BLaER1 (cell line): ENCODE measurements around the gene EPHA10.
"Not testable (repeated sequence)": the region's sequence is repeated elsewhere in the genome, so short reads cannot be mapped to it uniquely, and the experiment has no call there.

Source experiments
- H3K27ac ChIP-seq: shearing (Covaris generic); formaldehyde crosslinking; 2 replicates; pipeline ENCODE4 v1.8.1; 2022
- H3K27me3 ChIP-seq: shearing (Covaris generic); formaldehyde crosslinking; 2 replicates; pipeline ENCODE4 v1.8.1; 2022
- H3K36me3 ChIP-seq: shearing (Covaris generic); formaldehyde crosslinking; 2 replicates; pipeline ENCODE4 v1.8.1; 2022
- H3K4me1 ChIP-seq: shearing (Covaris generic); formaldehyde crosslinking; 2 replicates; pipeline ENCODE4 v1.8.1; 2022
- H3K4me2 ChIP-seq: shearing (Covaris generic); formaldehyde crosslinking; 2 replicates; pipeline ENCODE4 v1.8.1; 2022
- H3K4me3 ChIP-seq: shearing (Covaris generic); formaldehyde crosslinking; 2 replicates; pipeline ENCODE4 v1.8.1; 2022
- H3K9ac ChIP-seq: shearing (Covaris generic); formaldehyde crosslinking; 2 replicates; pipeline ENCODE4 v1.8.1; 2022
- H3K9me3 ChIP-seq: shearing (Covaris generic); formaldehyde crosslinking; 2 replicates; pipeline ENCODE4 v1.8.1; 2022
- H4K20me1 ChIP-seq: shearing (Covaris generic); formaldehyde crosslinking; 2 replicates; pipeline ENCODE4 v1.8.1; 2022
- Cebpa-rat ChIP-seq: shearing (Covaris generic); IDR thresholded peaks from 2 replicates; pipeline ENCODE4 v1.8.1; 2022

Gene EPHA10

DNA sequence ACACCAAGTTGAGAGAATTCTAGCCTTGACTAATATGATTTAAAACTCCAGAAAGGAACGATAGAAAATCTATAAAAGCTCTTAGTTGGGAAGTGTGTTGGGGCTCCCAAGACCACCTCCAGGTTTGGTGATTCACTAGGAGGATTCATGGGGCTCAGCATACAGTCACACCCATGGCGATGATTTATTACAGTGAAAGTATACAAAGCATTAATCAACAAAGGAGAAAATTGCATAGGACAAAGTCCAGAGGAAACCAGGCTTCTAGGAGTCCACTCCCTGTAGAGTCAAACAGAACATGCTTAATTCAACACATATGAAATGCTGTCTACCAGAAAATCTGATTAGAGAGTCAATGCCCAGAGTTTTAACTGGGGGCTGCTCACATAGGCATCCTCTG, 67.8 kb downstream of the EPHA10 start:
- H4K20me1 ChIP-seq, result peaks cover 18% of the 10 kb centered on the region; the same call in 1 of the 2 replicates
- peaks cover 16% of the 10 kb centered on the region for H3K4me1 ChIP-seq
- H3K27me3 ChIP-seq, result no peaks in the 10 kb centered on the region
- no peak overlapping the region for H3K4me3 ChIP-seq
- H3K27ac ChIP-seq, result no peak overlapping the region
- H3K9me3 ChIP-seq, result no peaks in the 10 kb centered on the region
- no peak overlapping the region for H3K4me2 ChIP-seq
- TF ChIP-seq Cebpa-rat, result no peak
- peaks cover 84% of the 10 kb centered on the region for H3K36me3 ChIP-seq
- H3K9ac ChIP-seq, result peak overlapping the region; percentile 40; the same call in 1 of the 2 replicates

DNA sequence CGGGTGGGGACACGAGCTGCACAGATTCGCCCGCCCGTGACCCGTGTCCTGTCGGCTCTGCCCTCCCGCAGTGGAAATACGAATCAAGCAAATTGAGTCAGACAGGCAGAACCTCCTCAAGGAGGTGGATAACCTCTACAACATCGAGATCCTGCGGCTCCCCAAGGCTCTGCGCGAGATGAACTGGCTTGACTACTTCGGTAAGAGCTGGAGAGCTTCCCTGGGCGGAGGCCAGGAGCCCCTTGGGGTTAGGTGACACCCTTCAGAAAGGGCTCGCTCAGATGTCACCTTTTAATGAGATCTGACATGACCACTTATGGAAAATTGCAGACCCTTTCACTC, 72.1 kb downstream of the EPHA10 start:
- no peaks in the 10 kb centered on the region for H3K27me3 ChIP-seq
- H3K27ac ChIP-seq, result peak overlapping the region; percentile 88
- peak overlapping the region; percentile 90 for H3K4me3 ChIP-seq
- peaks cover 18% of the 10 kb centered on the region for H4K20me1 ChIP-seq
- H3K9ac ChIP-seq, result peak overlapping the region; percentile 88
- H3K9me3 ChIP-seq, result no peaks in the 10 kb centered on the region
- TF ChIP-seq Cebpa-rat, result no peak
- peak overlapping the region; percentile 86 for H3K4me2 ChIP-seq
- H3K4me1 ChIP-seq, result peaks cover 41% of the 10 kb centered on the region
- H3K36me3 ChIP-seq, result peaks cover 47% of the 10 kb centered on the region

DNA sequence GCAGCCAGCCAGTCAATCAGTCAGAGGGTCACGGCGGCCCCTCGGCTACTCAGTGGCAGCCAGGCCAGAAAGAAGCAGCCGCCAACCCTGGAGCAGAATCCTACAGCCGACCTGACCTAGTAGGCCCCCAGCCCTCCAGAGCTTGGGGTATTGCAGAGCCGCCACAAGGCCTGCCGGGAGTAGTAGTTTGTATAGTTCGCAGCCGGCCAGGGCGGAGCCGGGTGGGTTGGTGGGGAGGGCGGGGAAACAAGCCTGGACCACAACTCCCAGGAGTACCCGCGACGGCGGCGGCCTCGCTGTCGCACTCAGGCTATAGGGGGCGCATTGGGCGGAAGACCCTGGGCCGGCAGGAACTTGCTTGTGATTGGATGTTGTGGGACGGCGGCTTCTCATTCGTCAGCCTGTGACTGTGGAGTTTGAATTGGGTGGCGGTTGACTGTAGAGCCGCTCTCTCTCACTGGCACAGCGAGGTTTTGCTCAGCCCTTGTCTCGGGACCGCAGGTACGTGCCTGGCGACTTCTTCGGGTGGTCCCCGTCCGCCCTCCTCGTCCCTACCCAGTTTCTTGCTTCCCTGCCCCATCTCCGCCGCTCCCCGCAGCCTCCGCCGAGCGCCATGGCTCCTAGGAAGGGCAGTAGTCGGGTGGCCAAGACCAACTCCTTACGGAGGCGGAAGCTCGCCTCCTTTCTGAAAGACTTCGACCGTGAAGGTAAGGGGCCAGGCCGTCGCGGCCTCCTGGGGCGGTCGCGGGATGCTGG, 72.7 kb downstream of the EPHA10 start, which contains the start of gene CDCA8:
Gene CDCA8 (plus strand): TSS at position 439 of the 756 bp plus-strand sequence. CDS start 175 bp downstream, at position 614.
- H3K9ac ChIP-seq, result peak within 1 kb of the TSS; percentile 88
- H4K20me1 ChIP-seq, result peaks cover 13% of the 10 kb centered on the region
- peak within 1 kb of the TSS; percentile 88 for H3K27ac ChIP-seq
- H3K4me3 ChIP-seq, result peak within 1 kb of the TSS; percentile 90
- peaks cover 41% of the 10 kb centered on the region for H3K4me1 ChIP-seq
- H3K27me3 ChIP-seq, result no peaks in the 10 kb centered on the region
- H3K4me2 ChIP-seq, result peak within 1 kb of the TSS; percentile 99
- H3K36me3 ChIP-seq, result peaks cover 47% of the 10 kb centered on the region
- no peak for TF ChIP-seq Cebpa-rat
- H3K9me3 ChIP-seq, result no peaks in the 10 kb centered on the region

DNA sequence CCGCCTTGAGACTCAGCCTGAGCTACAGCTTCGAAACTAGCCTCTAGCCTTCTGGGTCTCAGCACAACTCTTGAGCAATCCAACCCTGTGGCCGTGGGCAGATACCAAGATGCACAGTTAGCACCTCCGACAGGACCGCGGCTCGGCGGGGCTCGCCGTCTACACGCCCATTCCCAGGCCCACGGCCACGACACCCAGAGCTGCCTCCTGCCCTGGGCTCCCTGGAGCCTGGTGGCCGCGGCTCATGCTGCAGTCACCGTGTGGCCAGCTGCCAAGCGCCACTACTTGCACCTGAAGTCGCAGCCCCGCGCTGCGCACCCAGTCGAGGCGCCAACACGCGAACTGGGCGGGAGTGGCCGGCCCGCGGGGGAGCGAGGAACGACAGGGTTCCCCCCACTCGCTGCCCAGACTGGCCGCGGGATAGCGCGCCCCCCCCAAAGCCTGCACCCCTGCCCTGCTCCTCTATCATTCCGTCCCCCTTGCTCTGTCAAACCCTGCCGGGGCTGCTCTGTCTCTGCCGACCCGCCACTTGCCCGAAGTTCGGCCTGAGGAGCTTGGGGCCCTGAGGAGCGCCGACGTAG, 73.3 kb downstream of the EPHA10 start:
- Histone ChIP-seq H3K36me3 (peaks cover 47% of the 10 kb centered on the region), H3K4me2 (peak overlapping the region; percentile 99), H3K9ac (peak overlapping the region; percentile 87), H3K9me3 (no peaks in the 10 kb centered on the region), H3K27ac (peak overlapping the region; percentile 74), H3K4me1 (peaks cover 41% of the 10 kb centered on the region), H4K20me1 (peaks cover 11% of the 10 kb centered on the region; the same call in 1 of the 2 replicates), H3K27me3 (no peaks in the 10 kb centered on the region), H3K4me3 (peak overlapping the region; percentile 90)
- TF ChIP-seq Cebpa-rat, result no peak

DNA sequence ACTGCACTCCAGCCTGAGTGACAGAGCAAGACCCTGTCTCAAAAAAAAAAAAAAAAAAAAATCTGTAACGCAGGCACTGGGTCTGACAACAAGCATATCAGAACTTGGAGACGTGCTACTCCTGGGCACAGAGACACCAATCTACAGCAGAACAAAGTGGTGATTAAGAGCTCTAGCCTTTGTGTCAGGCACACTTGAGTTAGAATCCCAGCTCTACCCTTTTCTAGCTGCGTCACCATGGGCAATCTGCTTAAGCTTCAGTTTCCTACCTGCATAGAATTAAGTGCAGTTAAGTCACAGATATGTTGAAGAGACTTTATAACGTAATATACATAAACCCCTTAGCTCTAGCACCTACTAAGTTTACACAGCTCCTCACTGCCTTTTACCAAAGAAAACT, 76.0 kb downstream of the EPHA10 start:
- H3K4me2 ChIP-seq, result peak overlapping the region; percentile 96
- no peaks in the 10 kb centered on the region for H3K9me3 ChIP-seq
- no peak for TF ChIP-seq Cebpa-rat
- H3K4me1 ChIP-seq, result peaks cover 34% of the 10 kb centered on the region
- peak overlapping the region; percentile 78 for H3K9ac ChIP-seq
- H3K4me3 ChIP-seq, result peak overlapping the region; percentile 90
- H3K36me3 ChIP-seq, result peaks cover 45% of the 10 kb centered on the region
- H4K20me1 ChIP-seq, result peaks cover 23% of the 10 kb centered on the region
- H3K27ac ChIP-seq, result peak overlapping the region; percentile 75
- H3K27me3 ChIP-seq, result no peaks in the 10 kb centered on the region

DNA sequence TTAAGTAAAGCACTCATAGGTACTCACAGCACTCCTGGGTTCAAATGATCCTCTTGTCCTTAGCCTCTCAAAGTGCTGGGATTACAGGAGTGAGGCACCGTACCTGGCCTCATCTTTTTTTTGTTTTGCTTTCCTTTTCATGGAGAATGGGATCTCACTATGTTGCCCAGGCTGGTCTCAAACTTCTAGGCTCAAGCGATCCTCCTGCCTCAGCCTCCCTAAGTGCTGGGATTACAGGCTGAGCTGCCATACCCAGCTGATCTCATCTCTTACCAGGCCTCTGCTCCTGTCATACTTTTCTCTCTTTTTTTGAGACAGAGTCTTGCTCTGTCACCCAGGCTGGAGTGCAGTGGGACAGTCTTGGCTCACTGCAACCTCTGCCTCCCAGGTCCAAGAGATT, 77.2 kb downstream of the EPHA10 start:
- H3K4me2 ChIP-seq, H3K9me3 ChIP-seq, H3K4me3 ChIP-seq, H3K27ac ChIP-seq, H3K9ac ChIP-seq, H3K27me3 ChIP-seq: not testable (repeated sequence)
- H3K36me3 ChIP-seq, result peaks cover 54% of the 10 kb centered on the region
- peaks cover 25% of the 10 kb centered on the region for H3K4me1 ChIP-seq
- peaks cover 34% of the 10 kb centered on the region for H4K20me1 ChIP-seq

DNA sequence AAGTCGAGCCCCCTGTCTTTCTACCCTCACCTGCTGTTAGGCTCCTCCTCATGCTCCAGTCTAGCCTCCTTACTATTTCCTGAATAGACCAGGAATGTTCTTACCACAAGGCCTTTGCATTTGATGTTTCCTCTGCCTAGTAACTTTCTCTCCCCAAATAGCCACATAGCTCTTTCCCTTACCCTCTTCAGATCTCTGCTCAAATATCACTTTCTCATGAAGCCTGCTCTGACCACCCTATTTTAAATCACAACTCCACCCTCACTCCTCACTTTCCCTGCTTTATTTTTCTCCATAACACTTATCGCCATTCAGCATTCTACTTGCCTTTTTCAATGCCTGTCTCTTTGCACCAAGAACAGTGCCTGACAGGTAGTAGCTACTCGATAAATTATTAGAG, 79.2 kb downstream of the EPHA10 start:
- H3K4me1 ChIP-seq, result peaks cover 19% of the 10 kb centered on the region
- H3K4me3 ChIP-seq, result no peak overlapping the region
- H3K9me3 ChIP-seq, result no peaks in the 10 kb centered on the region
- no peak overlapping the region for H3K9ac ChIP-seq
- H3K4me2 ChIP-seq, result no peak overlapping the region
- peaks cover 30% of the 10 kb centered on the region for H4K20me1 ChIP-seq
- H3K36me3 ChIP-seq, result peaks cover 65% of the 10 kb centered on the region
- no peak for TF ChIP-seq Cebpa-rat
- no peaks in the 10 kb centered on the region for H3K27me3 ChIP-seq
- no peak overlapping the region for H3K27ac ChIP-seq

DNA sequence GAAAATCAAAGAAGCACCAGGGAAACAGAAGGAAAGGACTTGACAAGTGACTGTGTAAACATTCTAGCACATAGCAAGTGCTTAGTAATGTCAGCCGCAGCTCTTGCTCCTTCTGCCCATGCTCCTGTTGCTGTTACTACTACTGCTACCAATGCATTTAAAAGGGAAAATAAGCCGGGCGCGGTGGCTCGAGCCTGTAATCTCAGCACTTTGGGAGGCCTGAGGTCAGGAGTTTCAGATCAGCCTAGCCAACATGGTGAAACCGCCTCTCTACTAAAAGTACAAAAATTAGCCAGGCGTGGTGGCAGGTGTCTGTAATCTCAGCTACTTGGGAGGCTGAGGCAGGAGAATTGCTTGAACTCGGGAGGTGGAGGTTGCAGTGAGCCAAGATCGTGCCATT, 80.7 kb downstream of the EPHA10 start:
- not testable (repeated sequence) for H3K9me3 ChIP-seq, H3K27ac ChIP-seq, H3K9ac ChIP-seq, H3K4me2 ChIP-seq, H3K27me3 ChIP-seq, H3K4me3 ChIP-seq
- Histone ChIP-seq H3K4me1 (peaks cover 13% of the 10 kb centered on the region), H3K36me3 (peaks cover 65% of the 10 kb centered on the region), H4K20me1 (peaks cover 30% of the 10 kb centered on the region)

DNA sequence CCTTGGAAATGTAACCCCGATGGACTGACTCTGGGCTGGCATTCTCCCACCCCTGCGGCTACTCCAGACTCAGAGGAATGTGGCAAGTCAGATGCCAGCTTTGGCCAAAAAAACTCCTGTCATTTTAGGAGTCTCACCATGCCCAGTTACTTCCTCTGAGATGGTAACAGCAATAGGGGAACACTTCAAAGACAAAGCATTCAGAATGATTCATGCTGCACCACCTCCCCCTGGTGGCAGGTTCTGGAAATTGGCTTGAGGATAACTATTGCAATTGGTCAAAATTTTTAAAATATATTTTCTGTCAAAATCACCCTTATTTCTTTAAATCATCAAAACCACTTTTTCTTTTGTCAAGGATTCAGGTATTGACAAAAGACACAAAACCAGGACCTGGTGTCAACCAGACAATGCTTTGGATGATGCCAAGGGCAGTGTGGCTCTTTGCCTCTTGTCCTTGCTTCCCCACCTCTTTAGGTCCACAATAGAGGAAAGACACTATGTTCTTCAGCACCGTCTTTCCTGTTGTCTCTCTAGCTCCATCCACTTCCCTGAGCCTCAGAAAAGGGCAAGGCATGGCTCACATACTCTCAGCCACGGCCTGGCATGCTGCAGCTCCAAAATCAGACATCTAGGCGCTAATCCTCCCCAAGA, 82.5 kb downstream of the EPHA10 start:
- no peak overlapping the region for H3K27ac ChIP-seq
- peaks cover 56% of the 10 kb centered on the region for H3K36me3 ChIP-seq

DNA sequence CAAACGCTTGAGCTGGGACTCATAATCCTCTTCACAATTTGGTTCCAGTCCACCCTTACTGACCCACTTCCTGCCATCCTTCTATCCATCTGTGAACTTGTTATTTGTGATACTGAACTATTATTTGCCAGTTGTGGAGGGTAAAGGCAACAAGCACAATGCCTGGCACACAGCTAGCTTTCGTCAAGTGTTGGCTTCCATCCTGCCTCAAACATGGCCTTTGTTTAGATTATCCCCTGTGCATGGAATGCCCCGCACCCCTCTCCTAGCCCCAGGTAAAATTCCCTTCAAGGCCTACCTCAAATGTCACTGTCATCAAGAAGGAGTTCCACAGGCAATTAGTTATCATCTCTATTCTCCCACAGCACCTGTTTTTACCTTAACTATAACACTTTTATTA, 84.0 kb downstream of the EPHA10 start:
- no peak overlapping the region for H3K27ac ChIP-seq
- peaks cover 22% of the 10 kb centered on the region for H3K4me1 ChIP-seq
- no peak for TF ChIP-seq Cebpa-rat

More for the DNA sequence above, 82.5 kb downstream of the EPHA10 start:
- Histone ChIP-seq H3K4me3 (no peak overlapping the region), H3K9ac (no peak overlapping the region), H3K4me1 (peaks cover 6% of the 10 kb centered on the region), H3K27me3 (peaks cover 2% of the 10 kb centered on the region; the same call in 1 of the 2 replicates), H3K4me2 (no peak overlapping the region), H4K20me1 (peaks cover 24% of the 10 kb centered on the region), H3K9me3 (no peaks in the 10 kb centered on the region)
- no peak for TF ChIP-seq Cebpa-rat

More for the DNA sequence above, 84.0 kb downstream of the EPHA10 start:
- no peak overlapping the region for H3K4me2 ChIP-seq
- no peaks in the 10 kb centered on the region for H3K9me3 ChIP-seq
- H4K20me1 ChIP-seq, result peaks cover 24% of the 10 kb centered on the region
- peaks cover 41% of the 10 kb centered on the region for H3K36me3 ChIP-seq
- no peak overlapping the region for H3K4me3 ChIP-seq
- H3K9ac ChIP-seq, result no peak overlapping the region
- H3K27me3 ChIP-seq, result peaks cover 15% of the 10 kb centered on the region; the same call in 1 of the 2 replicates
